Activated CD4-positive, alpha-beta T cell treated with anti-CD3 and anti-CD28 coated beads for 1 hour (primary cell): ENCODE results near the gene FZD8.

ENCODE experiments used
- DNase-seq: peaks from one replicate; pipeline ENCODE4 v3.0.0-alpha.2; 2020

FZD8 gene

DNA sequence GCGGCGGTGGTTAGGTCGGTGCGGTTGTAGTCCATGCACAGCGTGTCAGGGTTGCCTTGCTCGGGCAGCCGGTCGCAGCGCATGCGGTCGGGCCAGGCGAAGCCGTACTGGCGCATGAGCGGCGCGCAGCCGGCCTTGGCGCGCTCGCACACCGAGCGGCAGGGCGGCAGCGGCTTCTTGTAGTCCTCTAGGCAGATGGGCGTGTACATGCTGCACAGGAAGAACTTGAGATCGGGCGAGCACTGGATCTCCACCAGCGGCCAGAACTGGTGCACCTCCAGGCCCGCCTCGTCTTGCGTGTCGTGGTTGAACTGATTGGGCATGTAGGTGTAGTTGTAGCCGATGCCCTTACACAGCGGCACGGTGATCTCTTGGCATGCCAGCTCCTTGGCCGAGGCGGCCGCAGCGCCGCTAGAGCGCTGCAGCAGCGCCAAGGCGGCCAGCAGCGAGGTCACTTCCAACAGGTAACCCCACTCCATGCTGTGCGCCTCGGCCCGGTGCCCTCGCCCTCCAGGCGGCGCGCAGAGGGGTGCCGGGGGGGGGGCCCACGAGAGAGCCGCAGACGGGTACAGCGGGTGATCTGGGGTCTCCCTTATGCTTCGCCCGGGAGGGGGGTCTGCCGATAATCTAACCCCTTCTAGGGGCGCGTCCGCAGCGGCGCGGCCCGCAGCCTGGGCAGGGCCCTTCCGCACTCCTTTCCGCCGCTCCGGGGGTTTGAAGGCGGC lies 983 bp downstream of the FZD8 start:
- no peak for DNase-seq

- DNase-seq = no peak
Observed at GRCh38 chr10:35640474-35640873, 1.6 kb downstream of the FZD8 start.

DNA sequence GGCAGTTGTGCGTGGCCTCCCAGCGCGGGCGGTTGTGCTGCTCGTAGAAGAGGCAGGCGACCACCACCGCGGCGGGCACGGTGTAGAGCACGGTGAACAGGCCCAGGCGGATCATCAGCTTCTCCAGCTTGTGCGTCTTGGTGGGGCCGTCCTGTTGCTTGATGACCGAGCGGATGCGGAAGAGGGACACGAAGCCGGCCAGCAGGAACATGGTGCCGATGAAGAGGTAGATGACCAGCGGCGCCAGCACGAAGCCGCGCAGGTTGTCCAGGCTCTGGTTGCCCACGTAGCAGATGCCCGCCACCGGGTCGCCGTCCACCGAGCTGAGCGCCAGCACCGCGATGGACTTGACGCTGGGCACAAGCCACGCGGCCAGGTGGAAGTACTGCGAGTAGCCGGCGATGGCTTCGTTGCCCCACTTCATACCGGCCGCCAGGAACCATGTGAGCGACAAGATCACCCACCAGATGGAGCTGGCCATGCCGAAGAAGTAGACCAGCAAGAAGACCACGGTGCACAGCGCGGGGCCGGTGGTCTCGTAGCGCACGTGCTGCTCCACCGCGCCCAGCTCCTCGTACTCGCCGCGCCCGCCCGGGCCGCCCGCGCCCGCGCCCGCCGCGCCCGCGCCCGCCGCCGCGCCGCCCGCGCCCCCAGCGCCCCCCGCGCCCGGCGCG lies 2.2 kb downstream of the FZD8 start:
- DNase-seq = no peak

GRCh38 chr10:35639021-35639727 lies 2.9 kb downstream of the FZD8 start:
- no peak for DNase-seq

GRCh38 chr10:35638101-35638500 lies 4.0 kb downstream of the FZD8 start:
- no peak for DNase-seq

DNA sequence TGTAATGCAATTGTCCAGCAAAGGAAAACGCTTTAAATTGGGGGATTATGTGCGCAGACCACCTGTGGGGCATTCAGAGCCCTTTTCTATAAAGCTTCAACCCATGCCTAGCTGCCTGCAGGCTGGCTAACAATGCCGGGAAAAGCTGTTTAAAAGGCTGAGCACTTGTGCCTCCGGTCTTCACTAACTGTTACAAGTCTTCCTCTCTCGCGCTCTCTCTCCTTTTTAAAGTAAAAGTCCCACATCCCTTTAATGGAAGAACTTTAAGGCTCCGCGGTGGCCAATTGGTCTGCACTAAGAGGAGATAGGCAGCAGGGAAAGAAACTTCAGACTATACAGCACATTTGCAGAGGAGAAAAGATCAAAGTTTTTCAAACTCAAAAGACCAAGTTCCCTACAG lies 4.6 kb downstream of the FZD8 start:
- no peak for DNase-seq

DNA sequence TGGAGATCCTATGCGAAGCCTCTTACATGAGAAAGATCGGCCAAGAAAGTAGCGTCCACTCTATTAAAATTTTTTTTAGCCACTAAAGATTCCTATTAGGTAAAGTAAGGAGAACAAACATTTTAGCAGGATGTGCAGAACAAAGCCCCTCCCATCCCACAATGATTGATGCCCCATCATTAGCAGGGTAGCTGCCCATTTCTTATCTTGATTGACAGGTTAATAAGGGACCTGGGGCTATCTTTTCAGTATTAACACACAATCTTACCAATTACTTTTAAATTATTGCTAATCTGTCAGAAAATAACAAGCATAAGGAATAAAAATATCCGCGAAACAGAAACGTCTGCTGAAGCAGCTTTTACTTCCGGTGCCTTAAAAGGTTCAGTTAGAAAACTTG lies 5.1 kb downstream of the FZD8 start:
- no peak for DNase-seq

DNA sequence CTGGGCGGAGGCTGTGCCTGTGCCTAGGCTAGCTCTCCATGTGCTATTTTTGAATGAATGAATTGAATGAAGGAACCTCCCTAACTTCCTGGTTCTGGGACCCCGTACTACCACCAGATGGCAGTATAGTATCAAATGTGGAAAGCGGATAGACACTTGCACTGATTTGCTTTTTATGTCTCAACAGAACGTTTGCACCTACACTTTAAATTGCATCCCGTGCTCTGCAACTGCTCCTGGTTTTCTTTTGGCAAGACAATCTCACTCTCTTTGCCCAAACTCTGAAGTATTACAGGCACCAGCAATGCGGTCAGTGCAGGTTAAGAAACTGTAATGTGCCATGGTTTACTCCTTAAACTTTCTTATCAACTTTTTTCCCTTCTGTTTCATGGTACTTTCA lies 6.5 kb downstream of the FZD8 start:
- DNase-seq = no peak

GRCh38 chr10:35633006-35633980 lies 8.8 kb downstream of the FZD8 start:
- DNase-seq = no peak

DNA sequence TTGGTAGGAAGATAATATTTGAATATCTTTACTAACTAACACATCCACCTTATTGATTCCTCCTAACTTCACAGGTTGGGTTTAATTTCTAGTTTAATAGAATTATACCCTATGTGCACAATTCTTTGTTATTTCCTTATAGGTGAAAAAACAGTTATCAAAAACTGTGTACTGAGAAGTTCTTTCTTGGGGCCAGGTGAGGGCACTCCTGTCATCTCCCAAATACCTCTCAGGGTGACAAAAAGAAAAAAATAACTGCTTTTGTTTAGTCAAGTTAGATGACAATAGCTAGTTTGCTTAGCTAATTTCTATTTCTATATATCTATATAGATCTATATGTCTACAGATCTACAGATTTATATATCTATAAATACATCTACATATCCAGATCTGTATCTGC lies 10.1 kb downstream of the FZD8 start:
- DNase-seq = no peak

DNA sequence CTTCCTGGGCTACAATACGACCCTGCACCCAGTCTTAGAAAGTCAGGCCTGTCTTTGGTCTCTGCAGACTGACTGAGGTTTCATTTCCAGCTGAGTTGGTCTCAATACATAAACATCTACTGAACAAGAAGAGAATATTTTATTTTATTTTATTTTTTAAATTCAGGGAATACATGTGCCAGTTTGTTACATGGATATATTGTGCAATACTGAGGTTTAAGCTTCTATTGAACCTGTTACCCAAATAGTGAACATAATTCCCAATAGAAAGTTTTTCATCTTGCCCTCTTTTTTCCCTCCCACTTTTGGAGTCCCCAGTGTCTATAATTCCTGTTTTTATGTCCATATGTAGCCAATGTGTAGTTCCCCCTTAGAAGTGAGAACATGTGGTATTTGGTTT lies 10.7 kb downstream of the FZD8 start:
- DNase-seq = no peak

DNA sequence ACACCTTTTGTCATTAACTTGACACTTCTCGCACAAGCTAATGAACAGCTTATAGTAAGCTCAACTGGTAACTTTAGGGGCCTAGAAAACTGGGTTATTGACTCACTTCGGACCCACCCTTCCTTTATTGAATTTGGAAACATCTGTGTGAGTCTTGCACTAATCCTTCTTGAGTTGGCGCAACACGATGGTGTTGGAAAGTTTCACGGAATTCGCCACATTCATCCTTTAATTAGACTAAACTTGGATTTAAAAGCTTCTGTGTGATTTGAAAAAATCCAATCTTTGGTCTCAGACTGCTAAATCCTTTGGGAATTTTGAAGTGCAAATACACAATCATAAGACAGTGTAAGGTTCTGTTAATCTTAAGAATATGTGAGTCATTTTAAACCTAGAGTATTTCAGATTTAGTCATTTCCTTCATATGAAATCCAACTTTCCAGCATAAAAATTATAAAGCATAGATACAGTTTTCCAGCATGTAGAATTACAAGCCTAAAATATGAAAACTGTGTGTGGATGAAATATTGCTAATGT lies 15.1 kb downstream of the FZD8 start:
- DNase-seq = no peak

GRCh38 chr10:35614312-35614711 lies 27.8 kb downstream of the FZD8 start:
- DNase-seq = no peak

GRCh38 chr10:35613597-35614226 lies 28.4 kb downstream of the FZD8 start:
- no peak for DNase-seq

GRCh38 chr10:35613107-35613440 lies 29.0 kb downstream of the FZD8 start:
- no peak for DNase-seq

GRCh38 chr10:35612385-35613106 lies 29.6 kb downstream of the FZD8 start:
- no peak for DNase-seq

DNA sequence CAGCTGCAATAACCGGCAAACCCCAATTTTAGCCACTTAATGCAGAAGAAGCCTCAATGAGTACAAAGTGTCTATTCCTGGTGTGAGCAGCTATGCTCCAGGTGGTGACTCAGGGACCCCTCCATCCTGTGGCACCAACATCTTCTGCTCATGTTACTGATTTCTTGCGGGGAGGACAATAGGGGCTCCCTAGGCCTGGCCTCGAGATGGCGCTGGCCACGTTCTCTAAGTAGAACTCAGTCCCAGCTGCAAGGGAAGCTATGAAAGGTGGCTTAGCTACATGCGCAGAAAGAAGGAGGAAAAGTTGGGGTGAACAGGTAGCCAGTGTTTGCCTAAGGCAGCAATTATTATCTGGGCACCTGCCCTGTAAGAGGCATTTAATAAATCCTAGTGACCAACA lies 30.3 kb downstream of the FZD8 start:
- no peak for DNase-seq

DNA sequence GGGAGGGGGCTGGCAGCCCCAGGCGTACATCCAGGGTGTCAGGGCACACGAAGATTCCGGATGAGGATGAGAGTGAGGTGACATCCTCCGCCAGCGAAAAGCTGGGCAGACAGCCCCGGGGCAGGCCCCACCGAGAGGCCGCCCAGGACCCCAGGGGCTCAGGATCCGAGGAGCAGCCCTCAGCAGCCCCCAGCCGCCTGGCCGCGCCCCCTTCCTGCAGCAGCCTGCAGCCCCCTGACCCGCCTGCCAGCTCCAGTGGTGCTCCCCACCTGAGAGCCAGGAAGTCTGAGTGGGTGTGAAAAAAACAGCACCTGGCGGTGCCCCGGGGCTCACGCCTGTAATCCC lies 33.8 kb downstream of the FZD8 start:
- no peak for DNase-seq

GRCh38 chr10:35607475-35608327 lies 34.4 kb downstream of the FZD8 start:
- DNase-seq = no peak

DNA sequence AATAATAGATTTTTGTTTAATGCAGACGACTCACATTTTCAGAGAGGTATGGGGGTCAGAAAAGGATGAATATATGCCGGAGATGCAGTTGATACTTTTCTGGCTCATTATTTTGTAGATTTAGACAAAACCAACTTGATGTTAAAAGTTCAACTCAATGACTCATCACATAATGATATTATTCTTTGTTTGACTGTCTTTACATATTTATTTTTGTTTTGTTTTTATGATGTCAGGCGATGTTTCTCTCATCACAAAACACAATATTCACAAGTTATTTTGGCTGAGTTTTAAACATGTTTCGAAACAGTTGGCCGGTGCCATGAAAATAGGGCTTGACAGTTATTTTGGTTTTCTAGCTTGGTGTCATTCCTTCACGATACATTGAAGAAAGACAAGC lies 35.7 kb downstream of the FZD8 start:
- no peak for DNase-seq

- DNase-seq = no peak
Observed at GRCh38 chr10:35605191-35605590, 36.9 kb downstream of the FZD8 start, which contains the start of gene GJD4. TSS of gene GJD4 (plus strand) at chr10:35605341. CDS start at chr10:35605568, 227 bp downstream.
